ENCODE measurements around the gene RET.

DNA sequence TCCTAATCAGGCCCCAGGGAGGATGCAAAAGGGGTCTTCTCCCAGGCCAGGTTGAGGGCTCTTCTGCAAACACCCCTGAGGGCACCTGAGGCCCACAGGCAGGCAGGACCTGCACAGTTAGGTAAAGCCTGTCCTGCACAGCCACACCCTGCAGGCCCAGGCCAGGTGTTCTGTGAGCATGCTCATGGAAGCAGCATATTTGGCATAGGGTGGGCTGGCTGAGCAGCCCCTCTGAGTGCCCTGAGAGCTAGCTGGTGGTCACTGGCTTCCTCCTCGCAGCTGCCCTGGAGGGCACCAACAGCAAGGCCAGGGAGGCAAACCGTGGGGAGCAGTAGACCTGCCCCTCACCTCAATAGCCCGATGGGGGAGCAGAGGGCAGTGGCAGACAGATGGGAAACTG is 3.7 kb upstream of the RET start:
- TF ChIP-seq POLR2A (IDR thresholded peaks at IDR 0.05): no peak
- TF ChIP-seq, protein P1, sequence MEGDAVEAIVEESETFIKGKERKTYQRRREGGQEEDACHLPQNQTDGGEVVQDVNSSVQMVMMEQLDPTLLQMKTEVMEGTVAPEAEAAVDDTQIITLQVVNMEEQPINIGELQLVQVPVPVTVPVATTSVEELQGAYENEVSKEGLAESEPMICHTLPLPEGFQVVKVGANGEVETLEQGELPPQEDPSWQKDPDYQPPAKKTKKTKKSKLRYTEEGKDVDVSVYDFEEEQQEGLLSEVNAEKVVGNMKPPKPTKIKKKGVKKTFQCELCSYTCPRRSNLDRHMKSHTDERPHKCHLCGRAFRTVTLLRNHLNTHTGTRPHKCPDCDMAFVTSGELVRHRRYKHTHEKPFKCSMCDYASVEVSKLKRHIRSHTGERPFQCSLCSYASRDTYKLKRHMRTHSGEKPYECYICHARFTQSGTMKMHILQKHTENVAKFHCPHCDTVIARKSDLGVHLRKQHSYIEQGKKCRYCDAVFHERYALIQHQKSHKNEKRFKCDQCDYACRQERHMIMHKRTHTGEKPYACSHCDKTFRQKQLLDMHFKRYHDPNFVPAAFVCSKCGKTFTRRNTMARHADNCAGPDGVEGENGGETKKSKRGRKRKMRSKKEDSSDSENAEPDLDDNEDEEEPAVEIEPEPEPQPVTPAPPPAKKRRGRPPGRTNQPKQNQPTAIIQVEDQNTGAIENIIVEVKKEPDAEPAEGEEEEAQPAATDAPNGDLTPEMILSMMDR (IDR thresholded peaks at IDR 0.05): no peak

Data from right lobe of liver (tissue), 4 donors.